Prostate gland (tissue), 2 donors: ENCODE data around the gene DPP10. TPM values are rescaled to one million over a fixed set of nuclear protein-coding genes. Genes with fewer than 3 reads are reported as not detected.
"Not testable (repeated sequence)": the region's sequence is repeated elsewhere in the genome, so short reads cannot be mapped to it uniquely, and the experiment has no call there.

ENCODE experiments used
- DNase-seq: peaks from one replicate; pipeline ENCODE4 v3.0.0-alpha.2; 2019; ENCODE audit warnings: low spot score
- H3K27ac ChIP-seq, 2 donors: fragments of 200-600 bp; sonication (generic); 2 replicates each; pipeline ENCODE4 v1.5.1; 2017 to 2019
- H3K27me3 ChIP-seq: fragments of 200-600 bp; sonication (generic); replicated peaks from 2 replicates; pipeline ENCODE4 v1.5.1; 2019; ENCODE audit not compliant: insufficient read depth
- H3K36me3 ChIP-seq, 2 donors: fragments of 200-600 bp; sonication (generic); 1 replicate in 1 of 2; 2 replicates in 1 of 2; pipeline versions ENCODE4 v1.5.1 to v1.8.1; 2017 to 2019
- H3K4me1 ChIP-seq: fragments of 200-600 bp; sonication (generic); replicated peaks from 2 replicates; pipeline ENCODE4 v1.5.1; 2019
- H3K4me3 ChIP-seq, 2 donors: fragments of 200-600 bp; sonication (generic); 2 replicates each; pipeline ENCODE4 v1.5.1; 2017 to 2019
- H3K9me3 ChIP-seq: fragments of 200-600 bp; sonication (generic); 2 replicates; pipeline ENCODE4 v1.5.1; 2017
- POLR2A ChIP-seq: fragments of 450-650 bp; IDR thresholded peaks from one replicate; pipeline ENCODE4 v1.6.1; 2016; ENCODE audit warnings: antibody characterized with exemption, mild to moderate bottlenecking
- POLR2AphosphoS5 ChIP-seq: sonication (generic); formaldehyde crosslinking; IDR thresholded peaks from one replicate; pipeline ENCODE4 v1.6.1; 2017; ENCODE audit warnings: antibody characterized with exemption
- WGBS: methylation state at CpG from one replicate; pipeline ENCODE4 v1.1.5; 2018; 5-methylcytosine and 5-hydroxymethylcytosine counted together
- intact Hi-C: fragments of 100-400 bp; cut with DNase I; formaldehyde crosslinking; loops from one replicate; pipeline ENCODE4 v1.14.2; 2022
- total RNA-seq, 2 donors: library from RNA; depleted of rRNA; stranded (reverse); fragments of >200 nt; gene quantifications; one replicate each; pipeline ENCODE4 v1.1.0, GENCODE V29; 2016
- TF ChIP-seq, protein P1 (sequence below), 4 experiments: fragments of 200-600 bp in 2 of 4; fragments of 450-650 bp in 2 of 4; sonication (generic) in 2 of 4; IDR thresholded peaks; 1 replicate in 3 of 4; 2 replicates in 1 of 4; pipeline ENCODE4 v1.5.1; 2016 to 2019; ENCODE audit warnings: antibody characterized with exemption in 4 of 4, mild to moderate bottlenecking in 2 of 4, moderate library complexity in 2 of 4

The DPP10 gene
- total RNA-seq, 2 donors from 2014 or later = 5.1 TPM; not detected in 1

DNA sequence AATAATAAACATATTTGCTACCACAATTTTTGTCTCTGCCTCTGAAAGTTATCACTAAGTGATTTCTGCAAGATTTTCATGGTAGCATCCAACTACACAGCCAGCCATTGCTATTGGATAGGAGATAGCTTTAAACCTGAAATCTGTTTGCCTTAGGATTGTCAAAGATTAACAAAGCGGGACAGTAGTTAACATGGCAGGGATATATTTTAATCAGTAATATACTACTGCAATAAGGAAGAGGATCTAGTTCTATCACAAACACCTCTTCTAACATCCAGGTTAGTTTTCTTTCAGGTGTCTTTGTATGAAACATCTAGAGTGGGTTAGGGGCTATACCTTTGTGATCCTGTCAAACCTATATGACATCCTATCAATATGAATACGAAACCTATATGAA is 641.3 kb downstream of the DPP10 start:
- H3K4me3 ChIP-seq = no peak overlapping the region
- intact Hi-C loops = no loop called here

DNA sequence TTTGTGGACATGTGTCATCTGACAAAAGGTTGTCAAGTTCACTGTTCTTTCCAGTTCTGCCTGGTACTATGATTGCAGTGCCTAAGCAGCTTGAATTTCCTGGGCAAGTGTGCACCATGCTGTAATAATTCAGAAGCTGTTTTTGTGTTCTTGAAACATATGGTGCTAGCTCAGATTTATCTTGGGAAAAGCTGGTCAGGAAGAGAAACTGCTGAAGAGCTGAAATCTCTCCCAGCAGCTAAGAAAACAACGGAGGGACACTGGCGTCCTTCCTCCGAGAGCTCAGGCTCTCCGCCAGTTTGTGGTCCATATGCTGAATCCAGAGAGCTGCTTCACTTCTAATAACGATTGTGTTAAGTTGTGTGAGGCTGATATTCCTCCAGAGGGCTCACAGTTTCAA is 642.0 kb downstream of the DPP10 start:
- DNase-seq = no peak
- Histone ChIP-seq H3K4me1 (no peaks in the 10 kb centered on the region), H3K27ac (no peak overlapping the region), H3K4me3 (no peak overlapping the region), H3K36me3 (no peaks in the 10 kb centered on the region), H3K9me3 (no peaks in the 10 kb centered on the region), H3K27me3 (no peaks in the 10 kb centered on the region)
- WGBS = 55% methylated on average over 5 of the region's 5 CpGs
- no peak for TF ChIP-seq POLR2A
- intact Hi-C loops = no loop called here

More for the DNA sequence above, 641.3 kb downstream of the DPP10 start:
- H3K4me1 ChIP-seq = no peaks in the 10 kb centered on the region
- no peak overlapping the region for H3K27ac ChIP-seq
- no peaks in the 10 kb centered on the region for H3K9me3 ChIP-seq
- no peak for DNase-seq
- H3K36me3 ChIP-seq = no peaks in the 10 kb centered on the region
- TF ChIP-seq, protein P1, sequence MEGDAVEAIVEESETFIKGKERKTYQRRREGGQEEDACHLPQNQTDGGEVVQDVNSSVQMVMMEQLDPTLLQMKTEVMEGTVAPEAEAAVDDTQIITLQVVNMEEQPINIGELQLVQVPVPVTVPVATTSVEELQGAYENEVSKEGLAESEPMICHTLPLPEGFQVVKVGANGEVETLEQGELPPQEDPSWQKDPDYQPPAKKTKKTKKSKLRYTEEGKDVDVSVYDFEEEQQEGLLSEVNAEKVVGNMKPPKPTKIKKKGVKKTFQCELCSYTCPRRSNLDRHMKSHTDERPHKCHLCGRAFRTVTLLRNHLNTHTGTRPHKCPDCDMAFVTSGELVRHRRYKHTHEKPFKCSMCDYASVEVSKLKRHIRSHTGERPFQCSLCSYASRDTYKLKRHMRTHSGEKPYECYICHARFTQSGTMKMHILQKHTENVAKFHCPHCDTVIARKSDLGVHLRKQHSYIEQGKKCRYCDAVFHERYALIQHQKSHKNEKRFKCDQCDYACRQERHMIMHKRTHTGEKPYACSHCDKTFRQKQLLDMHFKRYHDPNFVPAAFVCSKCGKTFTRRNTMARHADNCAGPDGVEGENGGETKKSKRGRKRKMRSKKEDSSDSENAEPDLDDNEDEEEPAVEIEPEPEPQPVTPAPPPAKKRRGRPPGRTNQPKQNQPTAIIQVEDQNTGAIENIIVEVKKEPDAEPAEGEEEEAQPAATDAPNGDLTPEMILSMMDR (IDR thresholded peaks at IDR 0.05) = no peak
- TF ChIP-seq POLR2A (no peak), POLR2AphosphoS5 (no peak)
- no peaks in the 10 kb centered on the region for H3K27me3 ChIP-seq
- WGBS = 89% methylated on average over 2 of the region's 2 CpGs

DNA sequence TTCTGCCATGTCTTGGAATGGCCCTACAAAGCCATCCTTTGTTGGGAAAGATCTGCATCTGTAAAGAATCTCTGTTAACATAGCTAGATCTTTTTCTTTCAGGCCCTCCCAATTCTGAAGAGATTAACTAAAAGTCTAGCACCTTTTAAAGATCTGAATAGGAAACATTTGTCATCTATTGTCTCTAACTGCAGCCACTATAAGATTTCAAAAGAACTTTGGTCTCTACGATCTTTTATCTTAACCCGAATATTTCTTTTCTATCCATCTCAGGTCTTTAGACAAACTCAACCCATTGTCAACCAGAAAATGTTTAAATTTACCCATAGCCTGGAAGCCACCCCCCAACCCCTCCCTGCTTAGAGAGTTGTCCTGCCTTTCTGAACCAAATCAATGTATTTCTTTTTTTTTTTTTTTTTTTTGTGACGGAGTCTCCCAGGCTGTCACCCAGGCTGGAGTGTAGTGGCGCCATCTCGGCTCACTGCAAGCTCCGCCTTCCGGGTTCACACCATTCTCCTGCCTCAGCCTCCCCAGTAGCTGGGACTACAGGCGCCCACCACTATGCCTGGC is 643.7 kb downstream of the DPP10 start:
- WGBS = 95% methylated on average over 8 of the region's 8 CpGs
- H3K27ac ChIP-seq, H3K27me3 ChIP-seq, intact Hi-C loops, H3K4me1 ChIP-seq, DNase-seq, H3K36me3 ChIP-seq, H3K9me3 ChIP-seq, H3K4me3 ChIP-seq: not testable (repeated sequence)

DNA sequence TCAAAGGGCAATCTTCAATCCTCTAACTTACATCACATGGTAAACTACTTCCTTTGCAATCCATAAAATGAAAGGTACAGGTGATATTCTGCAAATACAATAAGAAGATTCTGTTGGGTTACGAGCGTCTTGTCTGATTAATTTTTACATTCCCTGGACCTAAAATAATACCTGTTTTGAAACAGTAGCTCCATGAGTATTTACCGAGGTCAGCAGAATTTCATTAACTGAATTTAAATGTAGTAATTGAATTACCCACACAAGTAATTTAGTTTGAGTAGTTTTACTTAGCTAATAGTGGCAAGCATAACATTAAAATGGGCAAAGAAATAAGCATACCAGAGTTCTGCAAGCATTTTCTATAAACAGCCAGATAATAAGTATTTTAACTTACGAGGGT is 652.0 kb downstream of the DPP10 start:
- TF ChIP-seq, protein P1 (IDR thresholded peaks at IDR 0.05) = no peak
- no peak for TF ChIP-seq POLR2A
- no peak for TF ChIP-seq POLR2AphosphoS5
- Histone ChIP-seq H3K4me1 (no peaks in the 10 kb centered on the region), H3K27ac (no peak overlapping the region), H3K27me3 (no peaks in the 10 kb centered on the region), H3K4me3 (no peak overlapping the region), H3K9me3 (no peaks in the 10 kb centered on the region), H3K36me3 (no peaks in the 10 kb centered on the region)
- WGBS = 86% methylated on average over 4 of the region's 4 CpGs
- intact Hi-C loops = no loop called here
- DNase-seq = no peak

DNA sequence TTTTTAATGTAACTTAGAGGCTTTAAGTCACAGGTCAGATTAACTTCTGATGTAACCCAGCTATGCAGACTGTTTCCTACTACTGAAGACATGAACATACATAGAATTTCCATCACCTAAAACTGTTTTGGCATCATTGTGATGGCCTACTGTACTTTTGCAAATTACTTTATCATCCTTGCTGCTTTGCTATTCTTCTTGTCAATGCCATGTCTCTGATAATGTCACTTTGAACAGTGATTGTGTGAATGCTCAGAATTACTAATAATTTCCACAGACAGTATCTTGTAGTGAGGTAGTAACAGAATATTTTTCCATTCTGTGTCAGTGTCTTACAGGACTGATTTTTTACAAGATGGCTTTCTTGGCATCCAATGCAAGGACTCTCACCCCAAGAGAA is 663.5 kb downstream of the DPP10 start:
- H3K27me3 ChIP-seq = no peaks in the 10 kb centered on the region
- no peak overlapping the region for H3K4me3 ChIP-seq
- no peaks in the 10 kb centered on the region for H3K4me1 ChIP-seq
- H3K27ac ChIP-seq = no peak overlapping the region
- H3K36me3 ChIP-seq = no peaks in the 10 kb centered on the region
- no peak for TF ChIP-seq POLR2A
- TF ChIP-seq, protein P1 (IDR thresholded peaks at IDR 0.05) = no peak
- no peak for TF ChIP-seq POLR2AphosphoS5
- no peaks in the 10 kb centered on the region for H3K9me3 ChIP-seq
- DNase-seq = no peak
- intact Hi-C loops = no loop called here

DNA sequence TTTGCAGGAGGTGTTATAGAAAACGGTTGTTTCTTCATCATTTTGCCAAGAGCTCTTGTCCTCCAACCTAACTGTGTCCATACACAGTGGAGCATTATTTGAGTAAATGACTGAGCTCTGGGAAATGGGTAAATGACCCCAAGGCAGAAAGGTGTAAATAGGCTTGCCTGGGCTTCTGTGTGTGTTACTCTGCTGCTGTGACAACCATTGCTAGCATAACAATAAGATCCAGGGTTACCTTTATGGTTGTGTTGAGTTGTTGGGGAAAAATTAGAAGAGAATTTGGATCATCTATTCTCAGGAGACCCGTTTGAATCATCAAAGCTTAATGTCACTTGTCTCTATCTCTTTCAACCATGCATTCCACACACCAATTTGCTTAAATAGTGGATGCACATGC is 672.7 kb downstream of the DPP10 start:
- Histone ChIP-seq H3K27ac (no peak overlapping the region), H3K4me3 (no peak overlapping the region), H3K27me3 (no peaks in the 10 kb centered on the region), H3K4me1 (no peaks in the 10 kb centered on the region), H3K36me3 (no peaks in the 10 kb centered on the region), H3K9me3 (no peaks in the 10 kb centered on the region)
- no peak for DNase-seq
- WGBS = 64% methylated on average over 2 of the region's 2 CpGs
- intact Hi-C loops = no loop called here
- TF ChIP-seq POLR2A (no peak), POLR2AphosphoS5 (no peak)
- TF ChIP-seq, protein P1 (IDR thresholded peaks at IDR 0.05) = no peak
